Small intestine (tissue), 16 donors: ENCODE measurements around the gene ACOT9. TPM values are rescaled to one million over a fixed set of nuclear protein-coding genes. Genes with fewer than 3 reads are reported as not detected.

ENCODE experiments used
- DNase-seq, 2 donors: peaks; one replicate each; pipeline versions ENCODE4 v3.0.0 to v3.0.0-alpha.2; 2013
- FAIRE-seq: peaks from 2 replicates; lab custom pipeline; 2012; peaks lifted over from hg19 to GRCh38; lab: Jason Lieb, UNC
- H3K27ac ChIP-seq, 3 donors: one replicate each; pipeline ENCODE4 v1.5.1; 2013; ENCODE audit warnings: low read length in 2 of 3, mild to moderate bottlenecking in 2 of 3, control low read depth in 1 of 3, inconsistent platforms in 1 of 3, low read depth in 1 of 3, moderate library complexity in 1 of 3
- H3K27me3 ChIP-seq, 3 donors: one replicate each; pipeline ENCODE4 v1.6.1; 2013; ENCODE audit warnings: low read length in 3 of 3, inconsistent platforms in 1 of 3; ENCODE audit not compliant: control insufficient read depth in 3 of 3, insufficient read depth in 3 of 3
- H3K36me3 ChIP-seq, 3 donors: one replicate each; pipeline ENCODE4 v1.6.1; 2013; ENCODE audit warnings: low read length in 3 of 3, inconsistent platforms in 1 of 3, low read depth in 1 of 3, mild to moderate bottlenecking in 1 of 3, moderate library complexity in 1 of 3; ENCODE audit not compliant: control insufficient read depth in 3 of 3, insufficient read depth in 2 of 3
- H3K4me1 ChIP-seq, 3 donors: one replicate each; pipeline ENCODE4 v1.6.1; 2013; ENCODE audit warnings: low read length in 2 of 3, inconsistent platforms in 1 of 3, low read depth in 1 of 3, mild to moderate bottlenecking in 1 of 3, moderate library complexity in 1 of 3; ENCODE audit not compliant: control insufficient read depth in 3 of 3, insufficient read depth in 2 of 3
- H3K4me3 ChIP-seq, 3 donors: one replicate each; pipeline ENCODE4 v1.5.1; 2013; ENCODE audit warnings: low read length in 3 of 3, control low read depth in 1 of 3, inconsistent platforms in 1 of 3, low read depth in 1 of 3, mild to moderate bottlenecking in 1 of 3, moderate library complexity in 1 of 3
- H3K9me3 ChIP-seq, 2 donors: one replicate each; pipeline ENCODE4 v1.6.1; 2013; ENCODE audit warnings: low read depth in 1 of 2, low read length in 1 of 2; ENCODE audit not compliant: control insufficient read depth in 2 of 2, insufficient read depth in 1 of 2
- WGBS, 3 donors: extraction: QIAGEN DNeasy Blood & Tissue Kit; methylation state at CpG; one replicate each; pipeline ENCODE4 v1.1.7; 2013; 5-methylcytosine and 5-hydroxymethylcytosine counted together
- long read RNA-seq, 10 donors: transcript quantifications; one replicate each; lab custom pipeline, GENCODE V29; 2026
- polyA plus RNA-seq, 4 donors: library from polyadenylated mRNA; stranded (reverse) in 3 of 4; unstranded in 1 of 4; fragments of 200-250 nt in 3 of 4; fragments of 120-200 nt in 1 of 4; gene quantifications; one replicate each; pipeline versions ENCODE4 v1.2.1 to v1.2.3, GENCODE V29; 2013
- donor health status: healthy with polysubstance abuse.
- donor health status: control.
- donor health status: control.
- donor health status: Bipolar disorder and iron deficiency.
- donor health status: healthy.

Gene ACOT9, protein sequence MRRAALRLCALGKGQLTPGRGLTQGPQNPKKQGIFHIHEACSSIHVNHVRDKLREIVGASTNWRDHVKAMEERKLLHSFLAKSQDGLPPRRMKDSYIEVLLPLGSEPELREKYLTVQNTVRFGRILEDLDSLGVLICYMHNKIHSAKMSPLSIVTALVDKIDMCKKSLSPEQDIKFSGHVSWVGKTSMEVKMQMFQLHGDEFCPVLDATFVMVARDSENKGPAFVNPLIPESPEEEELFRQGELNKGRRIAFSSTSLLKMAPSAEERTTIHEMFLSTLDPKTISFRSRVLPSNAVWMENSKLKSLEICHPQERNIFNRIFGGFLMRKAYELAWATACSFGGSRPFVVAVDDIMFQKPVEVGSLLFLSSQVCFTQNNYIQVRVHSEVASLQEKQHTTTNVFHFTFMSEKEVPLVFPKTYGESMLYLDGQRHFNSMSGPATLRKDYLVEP
- 10 to 100 TPM; 17.8 to 43.8 (median 30.7) TPM for polyA plus RNA-seq
- long read RNA-seq, donor 1, transcript ACOT9-201 (15 exons, 1,675 nt): major isoform, 7 of 11 reads
- long read RNA-seq, donor 1, partial matches to known transcripts: 0 of 11 reads
- long read RNA-seq, donor 1, other reads (novel, unspliced or antisense): 0 of 11 reads
- long read RNA-seq, donor 2, partial matches to known transcripts: 0 of 1 reads
- long read RNA-seq, donor 2, other reads (novel, unspliced or antisense): 0 of 1 reads
- long read RNA-seq, donor 3, partial matches to known transcripts: 0 of 3 reads
- long read RNA-seq, donor 3, other reads (novel, unspliced or antisense): 0 of 3 reads
- long read RNA-seq, donor 4: 0 reads
- long read RNA-seq, donor 5, partial matches to known transcripts: 0 of 2 reads
- long read RNA-seq, donor 5, other reads (novel, unspliced or antisense): 0 of 2 reads
- long read RNA-seq, donor 6, partial matches to known transcripts: 0 of 2 reads
- long read RNA-seq, donor 6, other reads (novel, unspliced or antisense): 0 of 2 reads
- long read RNA-seq, donor 7, transcript ACOT9-201 (15 exons, 1,675 nt): minor isoform, 10 of 24 reads
- long read RNA-seq, donor 7, transcript ACOT9-204 (16 exons, 3,117 nt): major isoform, 11 of 24 reads
- long read RNA-seq, donor 7, partial matches to known transcripts: 0 of 24 reads
- long read RNA-seq, donor 7, other reads (novel, unspliced or antisense): 0 of 24 reads
- long read RNA-seq, donor 8, partial matches to known transcripts: 0 of 1 reads
- long read RNA-seq, donor 8, other reads (novel, unspliced or antisense): 0 of 1 reads
- long read RNA-seq, donor 9: 0 reads
- long read RNA-seq, donor 10, partial matches to known transcripts: 0 of 9 reads
- long read RNA-seq, donor 10, other reads (novel, unspliced or antisense): 0 of 9 reads

DNA sequence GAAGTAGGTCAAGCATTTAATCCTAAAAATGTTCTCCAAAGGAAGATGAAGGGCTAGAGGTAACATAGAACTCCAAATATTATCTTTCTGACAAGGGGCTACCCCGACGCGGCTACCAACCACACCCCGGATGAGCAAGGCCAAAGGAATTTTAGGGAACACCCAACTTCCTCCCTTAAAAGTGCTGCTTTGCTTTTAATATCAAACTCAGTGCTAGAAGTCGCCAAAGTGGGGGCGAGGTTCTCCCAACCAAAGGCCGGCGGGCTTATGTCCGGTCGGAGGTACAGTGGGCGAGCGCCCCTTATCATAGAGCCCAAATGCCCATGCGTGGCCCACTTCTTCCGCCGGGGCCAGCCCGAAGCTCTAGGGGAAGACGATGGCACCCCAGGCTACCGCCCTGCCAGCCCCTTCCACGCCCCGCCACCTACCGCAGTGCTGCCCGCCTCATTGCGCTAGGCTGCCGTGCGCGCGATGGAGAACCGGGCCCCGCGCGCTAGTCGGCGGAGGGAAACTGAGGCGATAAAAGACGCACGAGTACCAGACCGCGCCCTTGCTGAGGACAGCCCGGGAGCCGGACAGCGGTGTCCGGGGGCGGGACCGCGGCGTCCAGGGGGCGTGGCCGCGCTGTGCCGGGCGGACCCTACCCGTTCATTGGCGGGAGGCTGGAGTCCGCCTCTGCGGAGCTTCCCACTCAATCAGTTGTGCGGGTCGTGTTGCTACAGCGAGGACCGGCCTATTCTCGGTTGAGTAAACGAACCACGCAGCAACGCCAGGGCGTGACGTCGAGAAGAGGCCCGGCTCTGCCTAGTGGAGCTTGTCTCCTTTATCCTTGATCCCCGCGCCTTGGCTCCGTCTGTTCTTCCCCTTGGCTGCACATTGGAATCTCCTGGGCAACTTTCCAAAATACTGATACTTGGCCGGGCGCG lies at the start of gene ACOT9:
Gene ACOT9, minus strand, starts transcription at position 580 of the 926 bp plus-strand sequence. Its CDS starts 132 bp downstream, at position 448.
- Histone ChIP-seq H3K9me3 (no peaks in the 10 kb centered on the region), H3K4me3 (peak within 1 kb of the TSS; percentile 40 to 87 (median 60)), H3K36me3 (no peaks in the 10 kb centered on the region), H3K27me3 (no peaks in the 10 kb centered on the region), H3K4me1 (no peaks in the 10 kb centered on the region), H3K27ac (peak within 1 kb of the TSS; percentile 43 to 97 (median 89))
- WGBS, 3 donors: 0 to 39% (median 12%) methylated on average over 57 to 73 of the region's 73 CpGs
- FAIRE-seq: no peak
- DNase-seq: peak; percentile 90 to 93

- H3K27ac ChIP-seq: peak overlapping the region; percentile 55 to 74 (median 65)
- FAIRE-seq (no peak), DNase-seq (peak; percentile 48 to 59)
- no peaks in the 10 kb centered on the region for H3K9me3 ChIP-seq
- no peak overlapping the region for H3K4me3 ChIP-seq
- 22 to 77% (median 47%) methylated on average over 11 of the region's 11 CpGs for WGBS, 3 donors
- peaks cover 0 to 7% (median under 1%) of the 10 kb centered on the region in 3 donors for H3K36me3 ChIP-seq
- H3K4me1 ChIP-seq: peaks cover 0 to 15% (median 2%) of the 10 kb centered on the region in 3 donors
- no peaks in the 10 kb centered on the region for H3K27me3 ChIP-seq
Observed at GRCh38 chrX:23790155-23790497, 47.0 kb upstream of the ACOT9 start.

GRCh38 chrX:23789386-23790154 lies 46.5 kb upstream of the ACOT9 start:
- WGBS, 3 donors: 70 to 78% (median 74%) methylated on average over 8 of the region's 8 CpGs
- DNase-seq: no peak
- peak overlapping the region; percentile 55 to 74 (median 65) for H3K27ac ChIP-seq

DNA sequence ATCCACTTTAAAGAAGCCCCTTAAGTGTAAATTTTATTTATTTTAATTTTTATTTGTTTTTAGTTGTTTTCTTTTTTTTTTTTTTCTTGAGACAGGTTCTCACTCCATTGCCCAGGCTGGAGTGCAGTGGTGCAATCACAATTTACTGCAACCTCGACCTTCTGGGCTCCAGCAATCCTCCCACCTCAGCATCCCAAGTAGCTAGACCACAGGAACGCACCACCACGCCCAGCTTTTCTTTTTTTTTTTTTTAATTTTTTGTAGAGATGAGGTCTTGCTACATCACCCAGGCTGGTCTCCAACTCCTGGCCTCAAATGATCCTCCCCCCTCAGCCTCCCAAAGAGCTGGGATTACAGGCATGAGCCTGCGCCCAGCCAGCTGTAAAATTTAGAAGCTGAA lies 45.9 kb upstream of the ACOT9 start:
- WGBS, 3 donors: 74 to 84% (median 82%) methylated on average over 4 of the region's 4 CpGs
- Histone ChIP-seq H3K4me1 (peaks cover 0 to 15% (median 6%) of the 10 kb centered on the region in 3 donors), H3K27me3 (no peaks in the 10 kb centered on the region), H3K36me3 (peaks cover 0 to 7% (median 3%) of the 10 kb centered on the region in 3 donors), H3K9me3 (no peaks in the 10 kb centered on the region), H3K4me3 (no peak overlapping the region), H3K27ac (peak overlapping the region in 1 of 3 donors; percentile 74)
- FAIRE-seq: no peak
- DNase-seq: no peak

More at GRCh38 chrX:23789386-23790154, 46.5 kb upstream of the ACOT9 start:
- Histone ChIP-seq H3K36me3 (peaks cover 0 to 7% (median 3%) of the 10 kb centered on the region in 3 donors), H3K9me3 (no peaks in the 10 kb centered on the region), H3K4me3 (no peak overlapping the region), H3K4me1 (peaks cover 0 to 15% (median 6%) of the 10 kb centered on the region in 3 donors), H3K27me3 (no peaks in the 10 kb centered on the region)
- FAIRE-seq: no peak

DNA sequence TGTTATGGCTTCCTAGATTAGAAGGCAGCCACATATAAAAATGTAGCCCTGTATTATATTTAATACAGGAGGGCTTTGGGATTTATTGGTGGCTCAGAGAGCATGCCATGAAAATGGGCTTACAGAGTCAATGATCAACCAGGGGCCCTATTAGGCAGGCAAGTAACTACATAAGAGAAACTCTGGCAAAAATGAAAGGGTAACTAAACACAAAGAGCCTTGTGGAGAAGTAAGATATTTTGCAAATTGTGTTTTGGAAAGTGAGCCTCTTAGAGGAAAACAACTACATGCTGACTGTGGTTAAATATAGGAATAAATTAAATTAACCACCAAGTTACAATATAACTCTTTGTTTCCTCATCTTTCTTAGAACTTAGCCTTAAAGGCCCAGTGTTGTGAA lies 45.4 kb upstream of the ACOT9 start:
- Histone ChIP-seq H3K27me3 (no peaks in the 10 kb centered on the region), H3K9me3 (no peaks in the 10 kb centered on the region), H3K4me3 (no peak overlapping the region), H3K36me3 (peaks cover 0 to 8% (median 3%) of the 10 kb centered on the region in 3 donors), H3K27ac (peak overlapping the region in 2 of 3 donors; percentile 16 to 62), H3K4me1 (peaks cover 0 to 15% (median 6%) of the 10 kb centered on the region in 3 donors)
- no peak for FAIRE-seq
- DNase-seq: no peak

DNA sequence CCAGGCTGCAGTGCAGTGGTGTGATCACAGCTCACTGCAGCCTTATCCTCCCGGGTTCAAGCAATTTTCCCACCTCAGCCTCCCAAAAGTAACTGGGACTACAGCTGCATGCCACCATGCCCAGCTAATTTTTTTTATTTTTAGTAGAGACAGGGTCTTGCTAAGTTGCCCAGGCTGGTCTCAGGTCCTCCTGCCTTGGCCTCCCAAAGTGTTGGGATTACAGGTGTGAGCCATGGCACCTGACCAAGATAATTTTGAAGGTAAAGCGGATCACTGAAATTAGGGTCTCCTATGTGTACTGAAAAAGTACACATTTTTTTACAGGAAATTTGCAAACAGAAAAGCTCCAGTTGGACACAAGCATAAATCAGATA lies 44.7 kb upstream of the ACOT9 start:
- H3K4me3 ChIP-seq: no peak overlapping the region
- peaks cover 0 to 9% (median 3%) of the 10 kb centered on the region in 3 donors for H3K36me3 ChIP-seq
- 88 to 92% (median 89%) methylated on average over 2 of the region's 2 CpGs for WGBS, 3 donors
- no peaks in the 10 kb centered on the region for H3K27me3 ChIP-seq
- peak overlapping the region in 1 of 3 donors; percentile 62 for H3K27ac ChIP-seq
- H3K4me1 ChIP-seq: peaks cover 0 to 10% (median 6%) of the 10 kb centered on the region in 3 donors
- no peaks in the 10 kb centered on the region for H3K9me3 ChIP-seq
- FAIRE-seq (no peak), DNase-seq (no peak)
